HCT116 (cell line): ENCODE results near the gene CCDC91.

Experiments used
- CTCF ChIP-seq, 3 experiments: fragments of 200-600 bp in 1 of 3; sonication (generic) in 1 of 3; IDR thresholded peaks in 2 of 3; conservative IDR thresholded peaks in 1 of 3; 2 replicates each; pipeline ENCODE4 v1.5.1; 2012 to 2017; ENCODE audit warnings: low read depth in 2 of 3, low read length in 2 of 3, antibody characterized with exemption in 1 of 3, borderline replicate concordance in 1 of 3, control low read depth in 1 of 3, mild to moderate bottlenecking in 1 of 3, mixed read lengths in 1 of 3, mixed run types in 1 of 3, moderate library complexity in 1 of 3; ENCODE audit not compliant: insufficient read depth in 1 of 3
- EGR1 ChIP-seq: IDR thresholded peaks from 2 replicates; pipeline ENCODE4 v1.6.1; 2012; ENCODE audit warnings: low read depth
- EZH2 ChIP-seq: fragments of 200-600 bp; sonication (generic); IDR thresholded peaks from 2 replicates; pipeline ENCODE4 v1.6.1; 2017; ENCODE audit warnings: antibody characterized with exemption, mixed run types
- POLR2A ChIP-seq: IDR thresholded peaks from 2 replicates; pipeline ENCODE4 v1.7.0; 2011; ENCODE audit warnings: borderline replicate concordance; ENCODE audit not compliant: insufficient read depth, insufficient read length; ENCODE audit errors: extremely low read depth
- POLR2AphosphoS5 ChIP-seq: IDR thresholded peaks from 2 replicates; pipeline ENCODE4 v1.6.1; 2011; ENCODE audit warnings: mild to moderate bottlenecking, low read depth, low read length, moderate library complexity
- RAD21 ChIP-seq: IDR thresholded peaks from 2 replicates; pipeline ENCODE4 v1.6.1; 2012; ENCODE audit warnings: low read depth, mild to moderate bottlenecking
- SP1 ChIP-seq: IDR thresholded peaks from 2 replicates; pipeline ENCODE4 v1.6.1; 2012; ENCODE audit warnings: low read depth
- SRF ChIP-seq: IDR thresholded peaks from 2 replicates; pipeline ENCODE4 v1.6.1; 2012; ENCODE audit warnings: low read depth
- TCF7L2 ChIP-seq: IDR thresholded peaks from 2 replicates; pipeline ENCODE4 v1.7.0; 2011; ENCODE audit warnings: borderline replicate concordance, inconsistent platforms; ENCODE audit not compliant: insufficient read depth, insufficient read length; ENCODE audit errors: extremely low read depth
- ZFX ChIP-seq: fragments of 450-650 bp; IDR thresholded peaks from 2 replicates; pipeline ENCODE4 v1.6.1; 2017
- ZNF274 ChIP-seq: fragments of 200-500 bp; sonication (Bioruptor generic); IDR thresholded peaks from 2 replicates; pipeline ENCODE4 v1.6.1; 2014; ENCODE audit warnings: mild to moderate bottlenecking, low read depth, low read length, inconsistent platforms

DNA sequence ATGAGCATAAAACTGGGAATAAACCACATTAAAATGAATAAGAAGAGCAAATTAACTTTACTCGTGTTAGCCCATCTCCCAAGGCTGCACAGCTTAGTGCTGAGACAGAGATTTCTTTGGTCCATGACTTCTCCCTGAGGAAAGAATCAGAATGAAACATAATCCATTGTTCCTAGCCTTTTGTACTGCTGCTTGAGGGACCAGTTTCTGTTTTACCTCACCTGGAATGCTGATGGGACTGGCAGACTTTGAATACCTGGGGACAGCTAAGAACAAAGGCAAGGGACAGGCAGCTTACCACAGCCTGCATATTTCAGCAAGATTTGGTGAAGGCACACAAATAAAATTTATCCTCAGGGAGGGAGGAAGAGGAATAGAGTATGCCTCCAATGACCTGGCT, 401.6 kb downstream of the CCDC91 start:
- TF ChIP-seq CTCF (IDR thresholded peaks at IDR 0.05 in 2 of 3, conservative IDR thresholded peaks at IDR 0.05 in 1 of 3; ENCODE audit: borderline replicate concordance in 1 of 3, insufficient read depth in 1 of 3, low read depth in 2 of 3, low read length in 2 of 3) = no peak
- no peak for TF ChIP-seq EGR1
- no peak for TF ChIP-seq TCF7L2
- no peak for TF ChIP-seq POLR2A
- no peak for TF ChIP-seq RAD21
- TF ChIP-seq POLR2AphosphoS5 = no peak
- TF ChIP-seq ZNF274 = no peak
- TF ChIP-seq ZFX = no peak
- TF ChIP-seq SP1 = no peak
- TF ChIP-seq SRF = no peak
- no peak for TF ChIP-seq EZH2
